H1 (cell line): Measurements from ENCODE around the gene RAB6D. TPM values are rescaled to one million over a fixed set of nuclear protein-coding genes. Genes with fewer than 3 reads are reported as not detected.

Experiments
- CTCF ChIA-PET: fragments of 300-600 bp; sonication (Branson Sonifier 250); formaldehyde crosslinking; loops from one replicate; lab custom pipeline; 2021; ENCODE audit not compliant: partially characterized antibody; lab: Charles Lee
- POLR2A ChIA-PET: fragments of 300-600 bp; sonication (Branson Sonifier 250); formaldehyde crosslinking; loops from one replicate; lab custom pipeline; 2021; ENCODE audit warnings: inconsistent platforms; ENCODE audit not compliant: partially characterized antibody; lab: Charles Lee
- DNase-seq, 2 experiments: peaks; one replicate each; pipeline versions ENCODE4 v3.0.0 to v3.0.0-alpha.2; 2010 to 2022; ENCODE audit warnings: low spot score in 2 of 2, low read depth in 1 of 2, mixed read lengths in 1 of 2
- FAIRE-seq: peaks from 2 replicates; lab custom pipeline; 2011; peaks lifted over from hg19 to GRCh38; lab: Jason Lieb, UNC
- H2AFZ ChIP-seq: 2 replicates; pipeline ENCODE4 v1.8.1; 2012; ENCODE audit warnings: low read length, inconsistent platforms
- H2AK5ac ChIP-seq: 2 replicates; pipeline ENCODE4 v1.6.1; 2013; ENCODE audit warnings: low read depth, low read length
- H2BK120ac ChIP-seq: replicated peaks from 2 replicates; pipeline ENCODE3; 2013; ENCODE audit warnings: low read depth, low read length, inconsistent platforms
- H2BK12ac ChIP-seq: 2 replicates; pipeline ENCODE4 v1.6.1; 2013; ENCODE audit warnings: low read depth, low read length
- H2BK15ac ChIP-seq: 2 replicates; pipeline ENCODE4 v1.6.1; 2013; ENCODE audit warnings: low read length
- H2BK20ac ChIP-seq: 2 replicates; pipeline ENCODE4 v1.6.1; 2013; ENCODE audit warnings: low read length
- H2BK5ac ChIP-seq: 2 replicates; pipeline ENCODE4 v1.6.1; 2013; ENCODE audit warnings: low read depth, low read length
- H3K14ac ChIP-seq: 2 replicates; pipeline ENCODE4 v1.6.1; 2013; ENCODE audit warnings: inconsistent platforms; ENCODE audit not compliant: insufficient read length
- H3K18ac ChIP-seq: 2 replicates; pipeline ENCODE4 v1.6.1; 2013; ENCODE audit warnings: low read length; ENCODE audit errors: extremely low read depth
- H3K23ac ChIP-seq: 2 replicates; pipeline ENCODE4 v1.6.1; 2013; ENCODE audit warnings: inconsistent platforms; ENCODE audit not compliant: insufficient read length
- H3K23me2 ChIP-seq: 2 replicates; pipeline ENCODE4 v1.6.1; 2013; ENCODE audit warnings: low read depth, low read length
- H3K27ac ChIP-seq: 2 replicates; pipeline ENCODE4 v1.6.1; 2011; ENCODE audit warnings: low read depth, low read length, inconsistent platforms
- H3K27me3 ChIP-seq, 4 experiments: replicated peaks in 1 of 4; 1 replicate in 1 of 4; 2 replicates in 3 of 4; pipeline versions ENCODE4 v1.6.1 to v1.8.1; 2011 to 2013; ENCODE audit warnings: low read length in 3 of 4, mild to moderate bottlenecking in 3 of 4, inconsistent platforms in 2 of 4, mixed read lengths in 2 of 4, moderate library complexity in 1 of 4; ENCODE audit not compliant: control insufficient read depth in 3 of 4, insufficient read depth in 3 of 4; ENCODE audit errors: extremely low read depth in 1 of 4
- H3K36me3 ChIP-seq, 4 experiments: 2 replicates each; pipeline versions ENCODE4 v1.6.1 to v1.8.1; 2011 to 2013; ENCODE audit warnings: mild to moderate bottlenecking in 4 of 4, low read length in 3 of 4, moderate library complexity in 2 of 4, control low read depth in 1 of 4, inconsistent platforms in 1 of 4; ENCODE audit not compliant: insufficient read depth in 4 of 4, control insufficient read depth in 2 of 4
- H3K4ac ChIP-seq: replicated peaks from 2 replicates; pipeline ENCODE3; 2013; ENCODE audit warnings: low read length, low read depth, mixed read lengths, inconsistent platforms; ENCODE audit not compliant: insufficient read length
- H3K4me1 ChIP-seq, 4 experiments: replicated peaks in 1 of 4; 1 replicate in 1 of 4; 2 replicates in 3 of 4; pipeline versions ENCODE4 v1.6.1 to v1.8.1; 2011 to 2013; ENCODE audit warnings: low read length in 3 of 4, inconsistent platforms in 2 of 4, mixed read lengths in 1 of 4; ENCODE audit not compliant: insufficient read depth in 4 of 4, control insufficient read depth in 3 of 4
- H3K4me2 ChIP-seq, 2 experiments: 2 replicates each; pipeline versions ENCODE4 v1.6.1 to v1.8.1; 2011 to 2013; ENCODE audit warnings: low read depth in 2 of 2, low read length in 2 of 2, control low read depth in 1 of 2, inconsistent platforms in 1 of 2, mild to moderate bottlenecking in 1 of 2; ENCODE audit not compliant: insufficient read depth in 1 of 2
- H3K4me3 ChIP-seq, 4 experiments: fragments of 200-600, 300-600 bp in 1 of 4; sonication (generic), shearing (Covaris generic), sonication (Bioruptor Twin) in 1 of 4; 2 replicates each; pipeline versions ENCODE4 v1.5.1 to v1.8.1; 2011 to 2016; ENCODE audit warnings: low read length in 4 of 4, low read depth in 3 of 4, control low read depth in 2 of 4, inconsistent platforms in 2 of 4, mild to moderate bottlenecking in 2 of 4, mixed read lengths in 1 of 4, moderate library complexity in 1 of 4; ENCODE audit not compliant: insufficient read depth in 2 of 4; ENCODE audit errors: extremely low read depth in 1 of 4
- H3K56ac ChIP-seq: replicated peaks from 2 replicates; pipeline ENCODE3; 2013; ENCODE audit warnings: low read depth, mild to moderate bottlenecking, mixed read lengths, low read length, inconsistent platforms; ENCODE audit not compliant: insufficient read length
- H3K79me1 ChIP-seq: 2 replicates; pipeline ENCODE4 v1.6.1; 2013; ENCODE audit warnings: low read depth, low read length, control low read depth
- H3K79me2 ChIP-seq, 2 experiments: 2 replicates each; pipeline versions ENCODE4 v1.6.1 to v1.8.1; 2012 to 2013; ENCODE audit warnings: low read length in 2 of 2, mild to moderate bottlenecking in 2 of 2, inconsistent platforms in 1 of 2; ENCODE audit not compliant: insufficient read depth in 2 of 2, control insufficient read depth in 1 of 2
- H3K9ac ChIP-seq, 4 experiments: replicated peaks in 1 of 4; 1 replicate in 1 of 4; 2 replicates in 3 of 4; pipeline versions ENCODE4 v1.6.1 to v1.8.1; 2011 to 2013; ENCODE audit warnings: low read depth in 3 of 4, low read length in 3 of 4, control low read depth in 2 of 4, mild to moderate bottlenecking in 2 of 4, moderate library complexity in 2 of 4, inconsistent platforms in 1 of 4; ENCODE audit errors: extremely low read depth in 1 of 4
- H3K9me3 ChIP-seq, 2 experiments: 2 replicates each; pipeline versions ENCODE4 v1.6.1 to v1.8.1; 2012 to 2013; ENCODE audit warnings: mild to moderate bottlenecking in 2 of 2, moderate library complexity in 2 of 2, control low read depth in 1 of 2, inconsistent platforms in 1 of 2, low read depth in 1 of 2, low read length in 1 of 2, mixed read lengths in 1 of 2; ENCODE audit not compliant: insufficient read depth in 2 of 2
- H4K20me1 ChIP-seq, 2 experiments: replicated peaks in 1 of 2; 2 replicates each; pipeline versions ENCODE3 to v1.8.1; 2011 to 2013; ENCODE audit warnings: inconsistent platforms in 2 of 2, low read length in 2 of 2, mild to moderate bottlenecking in 1 of 2; ENCODE audit not compliant: insufficient read depth in 2 of 2, control insufficient read depth in 1 of 2
- H4K5ac ChIP-seq: 2 replicates; pipeline ENCODE4 v1.6.1; 2013; ENCODE audit warnings: low read length, low read depth, mixed read lengths, inconsistent platforms; ENCODE audit not compliant: insufficient read length
- H4K8ac ChIP-seq: 2 replicates; pipeline ENCODE4 v1.8.0; 2013; ENCODE audit warnings: mild to moderate bottlenecking, moderate library complexity, low read length, inconsistent platforms; ENCODE audit not compliant: insufficient read depth; ENCODE audit errors: extremely low read depth
- H4K91ac ChIP-seq: replicated peaks from 2 replicates; pipeline ENCODE3; 2013; ENCODE audit warnings: low read length, mixed read lengths, inconsistent platforms; ENCODE audit not compliant: insufficient read length
- ATF2 ChIP-seq: IDR thresholded peaks from 2 replicates; pipeline ENCODE4 v1.6.1; 2012; ENCODE audit warnings: low read length, inconsistent platforms
- CREB1 ChIP-seq: IDR thresholded peaks from 2 replicates; pipeline ENCODE4 v1.6.1; 2012; ENCODE audit warnings: inconsistent platforms
- GABPA ChIP-seq: IDR thresholded peaks from 2 replicates; pipeline ENCODE4 v1.6.1; 2011; ENCODE audit warnings: mild to moderate bottlenecking, low read length, moderate library complexity, borderline replicate concordance; ENCODE audit not compliant: insufficient read depth
- HDAC6 ChIP-seq: IDR thresholded peaks from one replicate; pipeline ENCODE4 v1.7.1; 2012; ENCODE audit warnings: low read depth, mild to moderate bottlenecking, inconsistent platforms, low read length, moderate library complexity
- JUN ChIP-seq: IDR thresholded peaks from 2 replicates; pipeline ENCODE4 v1.6.1; 2011; ENCODE audit warnings: low read depth, mild to moderate bottlenecking, improper control_type of control experiment, low read length
- KDM5A ChIP-seq: fragments of 200-600 bp; IDR thresholded peaks from 2 replicates; pipeline ENCODE4 v1.7.1; 2012; ENCODE audit warnings: mild to moderate bottlenecking, low read length, inconsistent platforms, mixed read lengths
- NRF1 ChIP-seq: IDR thresholded peaks from 2 replicates; pipeline ENCODE4 v1.6.1; 2011; ENCODE audit warnings: mild to moderate bottlenecking, low read depth, low read length, improper control_type of control experiment
- POU5F1 ChIP-seq: IDR thresholded peaks from 2 replicates; pipeline ENCODE4 v1.6.1; 2011; ENCODE audit warnings: low read depth, mild to moderate bottlenecking, low read length, moderate library complexity
- TAF1 ChIP-seq: IDR thresholded peaks from 2 replicates; pipeline ENCODE4 v1.6.1; 2011; ENCODE audit warnings: mild to moderate bottlenecking, low read depth, low read length
- TCF12 ChIP-seq: IDR thresholded peaks from 2 replicates; pipeline ENCODE4 v1.6.1; 2011; ENCODE audit warnings: low read depth, mild to moderate bottlenecking, low read length
- ZNF274 ChIP-seq: IDR thresholded peaks from 2 replicates; pipeline ENCODE4 v1.7.0; 2012; ENCODE audit warnings: low read length, borderline replicate concordance; ENCODE audit errors: extremely low read depth
- WGBS, 2 experiments: shearing (Covaris generic) in 1 of 2; methylation state at CpG; one replicate each; pipeline versions ENCODE4 v1.1.6 to v1.1.7; 2013 to 2015; ENCODE audit warnings: low lambda C conversion rate in 2 of 2, mixed read lengths in 2 of 2, inconsistent platforms in 1 of 2, low coverage in 1 of 2, missing lambda C conversion rate in 1 of 2; ENCODE audit not compliant: insufficient replicate concordance in 2 of 2, insufficient coverage in 1 of 2, insufficient read length in 1 of 2; ENCODE audit errors: extremely low coverage in 1 of 2, missing lambda C conversion rate in 1 of 2; 5-methylcytosine and 5-hydroxymethylcytosine counted together
- polyA plus RNA-seq, 7 experiments: library from polyadenylated mRNA; depleted of rRNA in 3 of 7; stranded (reverse) in 5 of 7; unstranded in 2 of 7; fragments of >200 nt in 5 of 7; fragments of 200-250 nt in 2 of 7; gene quantifications; 1 replicate in 5 of 7; 2 replicates in 1 of 7; 4 replicates in 1 of 7; pipeline versions ENCODE4 v1.2.1 to v1.2.3, GENCODE V29; 2011 to 2013; ENCODE audit warnings: missing spikeins in 2 of 7, mixed read lengths in 2 of 7
- total RNA-seq: library from RNA; stranded (reverse); fragmentation: NEBNext Ultra II Directional; extraction: Animal tissue kit (Norgen Biotek cat#: 25700); gene quantifications from 2 replicates; pipeline ENCODE4 v1.2.1, GENCODE V29; 2021

RAB6D gene
- total and polyA plus RNA-seq, 2 of the 8 experiments (the other 6 are each of a cell fraction or from before 2014, with no cell fraction given): 0.05 to 0.22 TPM

DNA sequence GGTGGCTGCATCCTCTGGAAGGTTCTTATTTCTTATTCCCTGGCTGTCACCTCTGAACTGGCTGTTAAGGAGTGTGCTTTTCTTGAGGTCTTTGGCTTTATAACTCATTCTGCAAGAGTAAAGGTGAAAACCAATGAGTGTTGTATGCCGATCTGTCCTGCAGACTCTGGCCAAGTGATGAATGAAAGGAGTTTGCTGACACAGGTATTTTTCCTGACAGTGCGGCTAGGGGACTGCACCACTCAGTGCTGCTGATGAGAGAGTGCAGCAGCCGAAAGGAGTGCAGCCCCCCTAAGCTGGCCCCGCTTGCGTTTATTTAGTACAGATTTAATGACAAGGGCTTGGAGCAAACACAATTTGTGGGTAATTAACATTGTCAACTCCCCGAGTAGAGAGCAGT is 41.8 kb downstream of the RAB6D start:
- H3K79me1 ChIP-seq: no peaks in the 10 kb centered on the region
- no peaks in the 10 kb centered on the region for H4K20me1 ChIP-seq
- TF ChIP-seq POU5F1: no peak
- no peak for TF ChIP-seq JUN
- TF ChIP-seq GABPA: no peak
- no peak for TF ChIP-seq KDM5A
- no peak for TF ChIP-seq NRF1
- TF ChIP-seq CREB1: no peak
- no peak for TF ChIP-seq TAF1
- TF ChIP-seq ATF2: no peak
- no peak for TF ChIP-seq ZNF274
- TF ChIP-seq HDAC6: no peak
- TF ChIP-seq TCF12: no peak
- TF ChIP-seq, all 59 proteins: peak for 0
- H3K56ac ChIP-seq: no peak overlapping the region
- no peak overlapping the region for H2BK120ac ChIP-seq
- H3K4me1 ChIP-seq: no peaks in the 10 kb centered on the region
- no peak overlapping the region for H3K4ac ChIP-seq
- no peak overlapping the region for H2BK5ac ChIP-seq
- no peaks in the 10 kb centered on the region for H3K23me2 ChIP-seq
- no peak overlapping the region for H2BK12ac ChIP-seq
- H3K27ac ChIP-seq: no peak overlapping the region
- H3K14ac ChIP-seq: no peak overlapping the region
- H2AK5ac ChIP-seq: no peak overlapping the region
- H3K9ac ChIP-seq: no peak overlapping the region
- no peak overlapping the region for H3K18ac ChIP-seq
- H3K23ac ChIP-seq: no peak overlapping the region
- H4K8ac ChIP-seq: no peak overlapping the region
- no peak for DNase-seq
- no peaks in the 10 kb centered on the region for H3K36me3 ChIP-seq
- POLR2A ChIA-PET: no interaction called here
- H4K91ac ChIP-seq: no peak overlapping the region
- no peak for FAIRE-seq
- 76% methylated on average over 6 of the region's 6 CpGs; no CpG with 5 or more reads in 1 of the 2 experiments for WGBS, 2 experiments
- H2BK15ac ChIP-seq: no peak overlapping the region
- no peak overlapping the region for H4K5ac ChIP-seq
- peaks cover 5 to 10% of the 10 kb centered on the region in 2 experiments; a peak in 3 of 4 replicates for H3K9me3 ChIP-seq
- H2AFZ ChIP-seq: no peak overlapping the region
- H3K4me2 ChIP-seq: no peak overlapping the region
- CTCF ChIA-PET: no interaction called here
- H3K4me3 ChIP-seq: no peak overlapping the region
- no peak overlapping the region for H2BK20ac ChIP-seq
- no peaks in the 10 kb centered on the region for H3K27me3 ChIP-seq
- H3K79me2 ChIP-seq: no peaks in the 10 kb centered on the region
